HG03439 (cell line): ENCODE data around the gene MCOLN2.
"Not testable (repeated sequence)": the region's sequence is repeated elsewhere in the genome, so short reads cannot be mapped to it uniquely, and the experiment has no call there.

ENCODE experiments used
- ATAC-seq: cut with Tn5 transposase; IDR thresholded peaks from one replicate; pipeline ENCODE4 v1.9.1; 2021; ENCODE audit warnings: mild to moderate bottlenecking, moderate library complexity; ENCODE audit not compliant: unreplicated experiment

The MCOLN2 gene

GRCh38 chr1:84902727-84903126 is 94.2 kb downstream of the MCOLN2 start:
- ATAC-seq = not testable (repeated sequence)

- no peak for ATAC-seq
Observed at GRCh38 chr1:84899969-84900368, 96.9 kb downstream of the MCOLN2 start.

GRCh38 chr1:84896279-84896678 is 100.6 kb downstream of the MCOLN2 start:
- no peak for ATAC-seq

DNA sequence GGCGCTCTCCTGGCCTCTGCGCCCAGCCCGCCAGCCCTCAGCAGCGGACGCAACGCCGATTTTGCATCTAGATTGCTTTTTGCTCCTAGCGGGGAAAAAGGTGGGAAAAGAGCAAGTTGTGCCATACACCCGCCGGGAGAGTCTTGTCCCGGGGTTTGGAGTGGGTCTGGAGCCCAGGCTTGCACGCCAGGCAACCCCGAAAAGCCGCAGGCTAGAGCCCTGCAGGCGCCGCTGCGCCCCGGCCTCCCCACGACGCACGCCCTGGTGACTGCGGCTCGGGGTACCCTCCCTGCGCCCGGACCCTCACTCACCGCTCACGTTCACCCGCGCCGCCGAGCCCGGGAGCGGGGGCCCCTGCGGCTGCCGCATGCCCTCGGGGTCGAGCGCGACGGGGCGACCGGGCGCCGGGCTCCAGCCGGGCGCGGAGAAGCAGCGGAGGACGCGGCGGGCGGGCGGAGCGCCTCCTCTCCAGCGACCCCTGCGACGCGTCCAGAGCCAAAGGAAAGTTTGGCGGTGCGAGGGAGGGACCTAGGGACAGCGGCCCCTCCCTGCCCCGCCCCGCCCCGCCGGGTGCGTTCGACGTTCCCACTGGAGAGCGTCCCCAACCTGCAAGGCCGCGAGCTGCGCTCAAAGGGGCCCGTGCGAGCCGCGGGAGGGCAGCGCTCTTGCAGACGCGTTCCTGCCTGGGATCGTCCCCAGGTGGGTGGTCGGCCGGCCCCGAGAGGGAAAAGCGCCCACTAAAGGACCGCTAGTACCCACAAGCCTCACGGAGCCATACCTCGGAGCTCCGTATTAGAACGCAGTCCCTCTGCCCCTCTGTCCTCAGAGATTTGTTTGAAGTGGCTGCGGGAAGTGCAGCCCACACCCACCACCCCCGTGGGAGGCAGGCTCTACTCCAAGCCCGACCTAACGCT is 104.0 kb downstream of the MCOLN2 start, which contains the start of gene LPAR3:
Gene LPAR3 (minus strand): TSS at position 502 of the 914 bp plus-strand sequence. CDS start 27,086 bp downstream, outside the sequence.
- ATAC-seq = no peak

GRCh38 chr1:84890566-84890965 is 106.3 kb downstream of the MCOLN2 start:
- no peak for ATAC-seq

DNA sequence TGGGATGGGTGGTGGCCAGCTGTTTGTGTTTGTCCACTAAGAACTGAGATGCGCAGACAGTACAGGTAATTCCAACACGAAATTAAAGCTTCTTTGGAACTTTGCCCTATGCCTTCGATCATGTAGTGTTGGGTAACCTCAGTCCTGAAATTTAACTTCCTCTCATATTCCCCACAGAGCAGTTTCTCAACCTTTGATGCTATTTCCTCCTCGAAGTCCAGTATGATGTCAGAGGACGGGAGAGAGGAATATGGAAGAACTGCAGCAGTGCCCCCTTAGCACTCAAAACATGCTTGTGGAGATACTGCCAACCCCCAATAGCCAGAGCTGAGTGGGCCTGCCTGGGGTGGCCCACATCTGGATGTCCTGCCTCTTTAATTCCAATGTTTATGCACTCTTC is 107.5 kb downstream of the MCOLN2 start:
- ATAC-seq = no peak

GRCh38 chr1:84888753-84889152 is 108.2 kb downstream of the MCOLN2 start:
- no peak for ATAC-seq

DNA sequence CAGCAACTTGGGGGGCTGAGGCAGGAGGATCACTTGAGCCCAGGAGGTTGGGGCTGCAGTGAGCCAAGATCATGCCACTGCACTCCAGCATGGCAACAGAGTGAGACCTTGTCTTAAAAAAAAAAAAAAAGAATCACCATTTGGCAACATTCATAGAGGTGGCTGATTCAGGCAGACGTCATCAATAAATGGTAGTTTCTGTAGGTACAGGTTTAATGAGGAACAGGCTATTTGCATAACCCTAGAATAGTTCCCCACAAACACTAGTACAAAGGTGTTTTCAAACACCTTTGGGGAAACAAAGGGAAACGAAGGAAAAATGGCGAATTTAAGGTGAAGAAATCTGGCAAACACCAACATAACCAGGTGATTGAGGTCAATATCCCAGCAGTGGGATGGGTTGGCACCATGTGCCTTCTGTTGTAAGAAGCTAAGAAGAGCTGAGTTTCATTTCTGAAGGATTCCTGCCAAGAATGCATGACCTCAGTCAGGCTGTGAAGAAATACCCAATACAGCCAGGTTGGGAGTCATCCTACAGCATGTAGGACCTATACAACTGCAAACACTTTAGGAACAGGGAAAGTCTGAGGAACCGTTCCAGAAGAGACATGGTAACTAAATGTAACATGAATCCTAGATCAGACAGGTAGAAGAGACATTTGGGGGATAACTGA is 109.5 kb downstream of the MCOLN2 start:
- no peak for ATAC-seq

DNA sequence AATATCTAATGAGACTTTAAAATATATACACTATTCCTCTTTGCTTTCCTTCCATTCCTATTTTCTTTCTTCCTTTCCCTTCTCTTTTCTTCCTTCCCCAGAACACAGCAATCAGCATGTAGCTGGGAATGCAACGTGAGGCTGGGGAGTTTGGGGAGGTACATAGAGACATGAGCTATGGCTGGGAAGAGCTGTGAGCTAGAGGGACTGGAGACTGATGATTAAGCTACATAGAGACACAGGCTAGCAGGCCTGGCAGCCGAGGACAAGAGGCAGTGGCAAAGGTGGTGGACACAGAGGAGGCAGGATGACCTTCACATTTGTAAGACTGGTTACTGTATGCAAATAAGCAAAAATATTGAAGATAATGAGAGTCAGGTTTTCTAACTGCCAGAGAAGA is 111.4 kb downstream of the MCOLN2 start:
- ATAC-seq = no peak

DNA sequence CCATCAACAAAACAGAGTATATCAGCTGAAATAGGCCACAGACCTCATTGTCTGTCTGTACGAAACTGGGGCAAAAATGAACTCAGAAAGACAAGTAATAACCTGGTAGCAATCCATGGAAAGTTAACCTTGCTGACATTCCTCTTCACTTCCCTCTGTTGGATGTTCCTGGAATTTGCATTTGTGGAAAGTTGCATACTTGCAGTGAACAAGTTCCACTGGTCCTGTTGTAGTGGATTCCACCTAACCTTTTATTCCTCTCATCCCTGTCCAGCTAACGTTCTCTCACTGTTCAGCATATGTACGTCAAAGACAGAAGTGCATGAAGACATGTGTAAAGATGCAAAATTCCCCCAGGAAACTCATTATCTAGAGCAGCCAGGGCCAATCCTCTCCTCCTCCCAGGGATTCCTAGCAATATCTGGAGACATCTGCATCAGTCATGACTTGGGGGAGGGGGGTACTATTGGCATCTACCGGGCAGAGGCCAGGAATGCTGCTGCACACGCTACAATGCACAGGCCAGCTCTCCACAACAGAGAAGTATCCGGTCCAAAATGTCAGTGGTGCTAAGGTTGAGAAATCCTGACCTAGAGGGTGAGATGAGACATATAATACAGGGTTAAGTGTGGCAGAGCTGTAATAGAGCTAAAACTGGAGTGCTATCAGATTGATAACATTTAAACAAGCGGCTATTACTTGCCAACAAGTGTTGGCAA is 112.1 kb downstream of the MCOLN2 start:
- no peak for ATAC-seq

DNA sequence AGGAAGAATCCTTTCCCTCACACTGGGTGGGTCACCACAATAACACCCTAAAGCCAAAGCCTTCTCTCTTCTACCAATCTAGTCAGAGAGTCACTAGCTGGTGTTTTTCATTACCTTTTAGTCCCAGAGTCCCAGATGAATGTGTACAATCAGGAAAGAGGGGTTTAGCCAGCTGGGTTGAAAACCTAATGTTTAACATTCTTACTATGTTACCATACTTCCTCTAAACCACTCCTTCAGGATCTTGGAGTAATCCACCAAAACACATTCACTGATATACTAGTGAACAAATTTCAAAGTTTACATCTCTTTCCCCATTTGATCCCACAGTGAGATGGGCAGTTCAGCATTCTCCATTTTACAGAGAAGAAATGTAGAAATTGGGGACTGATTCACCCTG is 113.6 kb downstream of the MCOLN2 start:
- no peak for ATAC-seq

GRCh38 chr1:84877592-84877991 is 119.3 kb downstream of the MCOLN2 start:
- no peak for ATAC-seq

DNA sequence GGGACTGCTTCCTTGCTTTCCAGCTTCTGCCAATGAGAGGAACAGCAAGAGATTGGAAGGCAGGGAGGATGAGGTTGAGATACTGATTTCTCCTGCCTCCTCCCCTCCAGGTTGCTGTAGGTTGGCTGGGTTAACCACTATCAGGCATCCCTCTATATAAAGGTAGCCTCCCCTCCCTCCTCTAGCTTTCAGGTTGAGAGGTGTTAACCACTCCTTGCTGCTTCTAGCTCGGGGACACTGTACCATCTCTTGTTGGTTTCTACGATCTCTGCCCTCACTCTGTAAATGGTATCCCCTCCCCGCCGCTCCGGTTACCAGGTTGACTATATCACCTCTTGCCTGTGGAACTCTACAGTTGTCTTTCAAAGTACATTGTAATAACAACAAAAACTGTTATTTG is 120.6 kb downstream of the MCOLN2 start:
- no peak for ATAC-seq
